Measurements from ENCODE around the gene C4BPB.

The C4BPB gene

DNA sequence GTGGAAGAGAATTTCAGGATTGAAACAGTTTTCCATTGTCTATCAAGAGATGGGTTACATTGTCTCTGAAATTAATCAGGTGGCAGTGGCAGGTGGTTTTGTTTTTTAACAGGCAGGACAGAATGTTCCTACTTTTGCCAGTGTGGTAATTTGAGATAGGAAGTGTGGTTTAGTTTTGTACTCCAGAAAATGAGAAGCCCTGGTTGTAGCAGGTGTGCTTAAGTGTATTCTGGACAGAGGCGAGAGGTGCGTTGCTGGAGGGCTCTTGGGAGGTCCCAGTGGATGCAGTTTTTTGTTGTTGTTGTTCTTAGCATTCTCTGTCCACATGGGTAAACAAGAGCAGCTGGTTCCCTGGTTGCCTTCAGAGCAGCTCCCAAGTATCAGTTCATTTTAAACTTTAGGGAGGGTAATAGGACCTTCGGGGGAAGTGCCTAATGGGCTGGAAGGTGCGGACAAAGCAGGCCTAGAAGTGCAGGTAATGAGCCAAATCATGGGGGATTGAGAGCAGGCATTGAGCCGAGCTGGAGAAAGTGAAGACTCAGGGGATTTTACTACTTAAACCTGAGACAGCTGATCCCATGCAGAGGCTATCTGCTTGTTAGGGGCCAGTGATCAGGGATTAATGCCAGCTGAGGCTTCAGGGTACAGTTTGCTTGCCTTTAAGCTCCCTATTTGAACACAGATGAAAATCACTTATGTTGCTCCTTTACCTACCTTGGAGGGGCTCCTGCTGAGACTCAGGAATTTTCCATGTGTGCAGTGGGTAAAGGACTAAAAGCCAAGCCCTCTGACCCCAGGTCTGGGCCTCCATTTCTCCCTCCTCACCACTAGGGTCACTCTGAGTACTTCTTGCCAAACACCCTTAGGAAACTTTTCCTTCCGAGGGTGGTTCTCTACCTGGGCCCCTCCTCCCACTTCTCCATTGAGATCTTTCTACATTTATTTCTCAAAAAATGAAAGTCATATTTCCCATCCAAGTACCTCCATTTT is 29.5 kb upstream of the C4BPB start:
- Histone ChIP-seq H3K27me3 (replicated peaks; ENCODE audit: control insufficient read depth, insufficient read depth, low read length, poor library complexity, severe bottlenecking) (no peaks in the 10 kb centered on the region), H3K36me3 (ENCODE audit: control insufficient read depth, insufficient read depth, low read length) (no peaks in the 10 kb centered on the region), H3K4me3 (ENCODE audit: insufficient read depth, low read depth, low read length, poor library complexity, severe bottlenecking) (no peak overlapping the region), H3K4me1 (ENCODE audit: control insufficient read depth, insufficient read depth, low read length, poor library complexity, severe bottlenecking) (no peaks in the 10 kb centered on the region), H3K9me3 (ENCODE audit: control insufficient read depth, low read length) (no peaks in the 10 kb centered on the region), H3K27ac (ENCODE audit: insufficient read depth, low read length, poor library complexity, severe bottlenecking) (no peak overlapping the region)
- no peak for DNase-seq

DNA sequence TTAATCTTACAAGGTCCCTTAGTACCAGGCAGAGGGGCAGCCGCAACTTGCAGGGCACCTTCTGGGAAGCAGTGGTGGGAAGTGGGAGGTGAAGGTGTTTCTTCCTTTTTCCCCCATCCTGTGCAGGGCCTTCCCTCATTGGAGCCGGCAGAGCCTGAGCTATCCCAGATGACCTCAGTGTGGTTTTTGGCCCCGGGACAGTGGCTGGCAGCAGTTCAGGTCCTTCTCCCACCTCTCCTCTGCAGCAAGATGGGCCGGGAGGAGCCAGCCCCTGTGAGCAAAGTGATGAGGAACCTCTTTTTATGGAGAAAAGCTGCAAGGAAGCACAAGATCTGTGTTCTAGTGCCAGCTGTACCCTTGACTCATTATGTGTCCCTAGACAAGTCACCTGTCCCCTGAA is 28.8 kb upstream of the C4BPB start:
- Histone ChIP-seq H3K27me3 (replicated peaks; ENCODE audit: control insufficient read depth, insufficient read depth, low read length, poor library complexity, severe bottlenecking) (no peaks in the 10 kb centered on the region), H3K27ac (ENCODE audit: insufficient read depth, low read length, poor library complexity, severe bottlenecking) (no peak overlapping the region), H3K4me3 (ENCODE audit: insufficient read depth, low read depth, low read length, poor library complexity, severe bottlenecking) (no peak overlapping the region), H3K4me1 (ENCODE audit: control insufficient read depth, insufficient read depth, low read length, poor library complexity, severe bottlenecking) (no peaks in the 10 kb centered on the region), H3K36me3 (ENCODE audit: control insufficient read depth, insufficient read depth, low read length) (no peaks in the 10 kb centered on the region), H3K9me3 (ENCODE audit: control insufficient read depth, low read length) (no peaks in the 10 kb centered on the region)
- no peak for DNase-seq

DNA sequence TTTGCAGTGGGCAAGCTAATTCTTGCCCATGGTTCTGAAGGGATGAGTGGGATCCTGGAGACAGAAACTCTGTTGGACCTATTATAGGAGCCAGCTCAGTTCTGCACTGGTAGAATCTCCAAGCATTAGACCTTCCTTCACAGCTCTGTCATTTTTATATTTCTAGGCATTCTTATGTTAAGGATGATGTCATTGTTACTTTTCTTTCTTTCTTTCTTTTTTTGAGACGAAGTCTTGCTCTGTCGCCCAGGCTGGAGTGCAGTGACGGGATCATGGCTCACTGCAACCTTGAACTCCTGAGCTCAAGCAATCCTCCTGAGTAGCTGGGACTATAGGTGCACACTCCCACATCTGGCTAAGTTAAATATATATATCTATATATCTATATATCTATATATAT is 28.1 kb upstream of the C4BPB start:
- Histone ChIP-seq H3K27me3 (replicated peaks; ENCODE audit: control insufficient read depth, insufficient read depth, low read length, poor library complexity, severe bottlenecking) (no peaks in the 10 kb centered on the region), H3K4me3 (ENCODE audit: insufficient read depth, low read depth, low read length, poor library complexity, severe bottlenecking) (no peak overlapping the region), H3K4me1 (ENCODE audit: control insufficient read depth, insufficient read depth, low read length, poor library complexity, severe bottlenecking) (no peaks in the 10 kb centered on the region), H3K9me3 (ENCODE audit: control insufficient read depth, low read length) (no peaks in the 10 kb centered on the region), H3K36me3 (ENCODE audit: control insufficient read depth, insufficient read depth, low read length) (no peaks in the 10 kb centered on the region), H3K27ac (ENCODE audit: insufficient read depth, low read length, poor library complexity, severe bottlenecking) (no peak overlapping the region)
- no peak for DNase-seq

DNA sequence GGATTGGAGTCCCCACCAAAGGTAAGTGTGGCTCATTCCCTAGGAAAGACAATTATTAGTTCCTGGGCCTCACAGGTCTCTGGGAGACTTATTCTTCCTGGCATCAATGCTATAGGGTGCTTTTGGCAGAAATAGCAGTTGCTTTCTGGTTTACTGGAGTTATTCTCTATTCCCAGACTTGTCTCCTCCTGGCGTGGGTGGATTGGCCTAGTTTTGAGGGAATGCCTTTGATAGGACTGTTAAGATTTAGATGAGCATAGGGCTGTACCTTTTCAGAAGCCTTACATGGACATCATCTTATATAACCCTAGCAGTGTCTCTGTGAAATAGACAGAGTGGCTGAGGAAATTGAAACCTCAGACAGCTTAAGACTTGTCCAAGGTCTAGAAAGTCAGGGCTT is 26.6 kb upstream of the C4BPB start:
- Histone ChIP-seq H3K27ac (ENCODE audit: insufficient read depth, low read length, poor library complexity, severe bottlenecking) (no peak overlapping the region), H3K4me3 (ENCODE audit: insufficient read depth, low read depth, low read length, poor library complexity, severe bottlenecking) (no peak overlapping the region), H3K27me3 (replicated peaks; ENCODE audit: control insufficient read depth, insufficient read depth, low read length, poor library complexity, severe bottlenecking) (no peaks in the 10 kb centered on the region), H3K36me3 (ENCODE audit: control insufficient read depth, insufficient read depth, low read length) (no peaks in the 10 kb centered on the region), H3K9me3 (ENCODE audit: control insufficient read depth, low read length) (no peaks in the 10 kb centered on the region), H3K4me1 (ENCODE audit: control insufficient read depth, insufficient read depth, low read length, poor library complexity, severe bottlenecking) (no peaks in the 10 kb centered on the region)
- DNase-seq, result no peak

DNA sequence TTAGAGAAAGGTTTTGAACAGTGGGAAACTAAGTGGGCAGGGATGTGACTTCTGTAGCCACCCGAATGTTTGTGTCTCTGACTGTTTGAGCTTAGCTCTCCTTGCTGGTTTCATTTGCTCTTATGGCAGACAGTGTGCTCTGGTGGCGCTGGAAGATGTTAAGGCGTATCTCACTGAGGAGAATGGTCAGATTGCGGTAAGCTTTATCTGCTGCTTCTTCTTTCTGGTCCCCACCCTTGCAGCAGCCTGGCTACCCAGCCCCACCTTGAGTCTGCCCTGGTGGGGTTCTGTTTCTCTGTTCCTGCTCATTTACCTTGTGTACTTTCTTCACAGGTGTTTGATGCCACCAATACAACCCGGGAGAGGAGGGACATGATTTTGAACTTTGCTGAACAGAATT is 25.6 kb upstream of the C4BPB start:
- Histone ChIP-seq H3K4me1 (ENCODE audit: control insufficient read depth, insufficient read depth, low read length, poor library complexity, severe bottlenecking) (no peaks in the 10 kb centered on the region), H3K4me3 (ENCODE audit: insufficient read depth, low read depth, low read length, poor library complexity, severe bottlenecking) (no peak overlapping the region), H3K27me3 (replicated peaks; ENCODE audit: control insufficient read depth, insufficient read depth, low read length, poor library complexity, severe bottlenecking) (no peaks in the 10 kb centered on the region), H3K36me3 (ENCODE audit: control insufficient read depth, insufficient read depth, low read length) (no peaks in the 10 kb centered on the region), H3K27ac (ENCODE audit: insufficient read depth, low read length, poor library complexity, severe bottlenecking) (no peak overlapping the region), H3K9me3 (ENCODE audit: control insufficient read depth, low read length) (no peaks in the 10 kb centered on the region)
- no peak for DNase-seq

DNA sequence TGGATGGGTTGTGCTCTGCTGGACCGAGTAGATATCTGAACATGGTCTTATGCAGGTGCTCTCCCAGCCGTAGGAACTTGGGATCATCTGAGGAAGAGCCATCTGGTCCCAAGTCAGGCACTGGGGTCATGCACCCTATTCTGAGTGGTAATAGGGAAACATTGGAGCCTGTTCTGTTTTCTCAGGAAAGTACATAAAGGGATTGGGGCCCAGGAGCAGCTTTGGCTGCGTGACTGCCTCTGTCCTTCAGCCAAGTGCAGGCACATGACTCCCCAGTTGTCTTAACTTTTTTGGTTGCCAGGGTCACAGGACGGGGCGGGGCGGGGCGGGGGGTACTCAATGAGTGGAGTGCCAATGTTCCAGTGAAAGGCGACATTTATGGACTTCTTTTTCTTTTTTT is 24.1 kb upstream of the C4BPB start:
- H3K9me3 ChIP-seq (ENCODE audit: control insufficient read depth, low read length), result no peaks in the 10 kb centered on the region
- H3K27me3 ChIP-seq (replicated peaks; ENCODE audit: control insufficient read depth, insufficient read depth, low read length, poor library complexity, severe bottlenecking), result no peaks in the 10 kb centered on the region
- no peaks in the 10 kb centered on the region for H3K4me1 ChIP-seq (ENCODE audit: control insufficient read depth, insufficient read depth, low read length, poor library complexity, severe bottlenecking)
- no peak overlapping the region for H3K27ac ChIP-seq (ENCODE audit: insufficient read depth, low read length, poor library complexity, severe bottlenecking)
- H3K4me3 ChIP-seq (ENCODE audit: insufficient read depth, low read depth, low read length, poor library complexity, severe bottlenecking), result no peak overlapping the region
- no peak for DNase-seq
- no peaks in the 10 kb centered on the region for H3K36me3 ChIP-seq (ENCODE audit: control insufficient read depth, insufficient read depth, low read length)

DNA sequence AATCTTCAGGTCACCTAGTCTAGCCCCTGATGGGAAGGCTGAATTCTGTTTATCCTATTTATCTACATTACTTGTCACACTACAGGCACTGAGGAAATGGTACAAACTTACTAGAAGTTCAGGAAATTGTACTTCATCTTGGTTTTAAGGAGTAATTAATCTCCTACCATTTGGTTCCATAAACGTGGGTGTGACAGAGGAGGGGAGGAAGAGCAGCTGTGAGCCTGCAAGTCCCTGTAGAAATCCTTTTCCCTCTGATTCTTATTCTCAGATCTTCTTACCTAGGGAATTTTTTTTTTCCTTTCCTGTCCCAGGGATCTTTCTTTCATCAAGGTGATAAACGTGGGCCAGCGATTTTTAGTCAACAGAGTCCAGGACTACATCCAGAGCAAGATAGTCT is 21.5 kb upstream of the C4BPB start:
- no peak overlapping the region for H3K27ac ChIP-seq (ENCODE audit: insufficient read depth, low read length, poor library complexity, severe bottlenecking)
- no peaks in the 10 kb centered on the region for H3K9me3 ChIP-seq (ENCODE audit: control insufficient read depth, low read length)
- peaks cover 4% of the 10 kb centered on the region for H3K4me1 ChIP-seq (ENCODE audit: control insufficient read depth, insufficient read depth, low read length, poor library complexity, severe bottlenecking)
- no peaks in the 10 kb centered on the region for H3K27me3 ChIP-seq (replicated peaks; ENCODE audit: control insufficient read depth, insufficient read depth, low read length, poor library complexity, severe bottlenecking)
- no peak for DNase-seq
- no peak overlapping the region for H3K4me3 ChIP-seq (ENCODE audit: insufficient read depth, low read depth, low read length, poor library complexity, severe bottlenecking)
- no peaks in the 10 kb centered on the region for H3K36me3 ChIP-seq (ENCODE audit: control insufficient read depth, insufficient read depth, low read length)

DNA sequence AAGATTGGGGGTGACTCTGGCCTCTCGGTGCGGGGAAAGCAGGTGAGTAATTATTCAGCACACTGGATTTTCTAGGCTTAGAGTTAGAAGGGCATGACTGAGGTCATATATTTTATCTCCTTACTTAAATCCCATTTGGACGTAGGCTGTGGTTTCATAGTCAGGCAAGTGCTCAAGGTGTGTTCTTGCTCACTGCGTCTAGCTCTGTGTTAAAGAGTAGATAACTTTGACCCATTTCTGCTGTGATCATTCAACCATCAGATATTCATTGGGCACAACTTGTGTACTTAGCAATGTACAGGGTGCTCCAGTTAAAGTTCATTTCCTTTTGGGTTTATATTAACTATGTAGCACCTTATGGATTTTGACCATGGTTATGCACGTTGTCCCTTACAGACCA is 21.0 kb upstream of the C4BPB start:
- Histone ChIP-seq H3K27ac (ENCODE audit: insufficient read depth, low read length, poor library complexity, severe bottlenecking) (no peak overlapping the region), H3K4me3 (ENCODE audit: insufficient read depth, low read depth, low read length, poor library complexity, severe bottlenecking) (no peak overlapping the region), H3K36me3 (ENCODE audit: control insufficient read depth, insufficient read depth, low read length) (no peaks in the 10 kb centered on the region), H3K9me3 (ENCODE audit: control insufficient read depth, low read length) (no peaks in the 10 kb centered on the region), H3K27me3 (replicated peaks; ENCODE audit: control insufficient read depth, insufficient read depth, low read length, poor library complexity, severe bottlenecking) (no peaks in the 10 kb centered on the region), H3K4me1 (ENCODE audit: control insufficient read depth, insufficient read depth, low read length, poor library complexity, severe bottlenecking) (peaks cover 4% of the 10 kb centered on the region)
- no peak for DNase-seq

DNA sequence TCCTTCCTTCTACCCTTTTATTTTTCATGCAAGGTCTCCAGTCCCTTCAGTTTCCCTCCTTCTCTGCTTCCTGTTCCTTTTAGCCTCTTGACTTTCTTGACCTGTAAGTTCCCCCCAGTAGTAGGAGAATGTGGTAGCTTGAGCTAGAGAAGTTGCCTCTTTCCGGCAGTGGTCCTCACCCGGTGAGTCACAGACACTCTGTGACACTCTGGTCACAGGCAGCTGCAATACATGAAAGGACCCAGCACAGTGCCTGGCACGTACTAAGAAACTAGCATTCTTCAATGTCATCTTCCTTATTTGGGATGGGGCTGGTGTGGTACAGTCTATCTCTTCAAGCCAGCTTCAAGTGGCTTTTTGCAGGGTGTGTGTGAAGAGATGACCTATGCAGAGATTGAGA is 19.6 kb upstream of the C4BPB start:
- Histone ChIP-seq H3K27me3 (replicated peaks; ENCODE audit: control insufficient read depth, insufficient read depth, low read length, poor library complexity, severe bottlenecking) (no peaks in the 10 kb centered on the region), H3K27ac (ENCODE audit: insufficient read depth, low read length, poor library complexity, severe bottlenecking) (no peak overlapping the region), H3K36me3 (ENCODE audit: control insufficient read depth, insufficient read depth, low read length) (no peaks in the 10 kb centered on the region), H3K4me1 (ENCODE audit: control insufficient read depth, insufficient read depth, low read length, poor library complexity, severe bottlenecking) (peaks cover 4% of the 10 kb centered on the region), H3K9me3 (ENCODE audit: control insufficient read depth, low read length) (no peaks in the 10 kb centered on the region), H3K4me3 (ENCODE audit: insufficient read depth, low read depth, low read length, poor library complexity, severe bottlenecking) (no peak overlapping the region)
- DNase-seq, result no peak

DNA sequence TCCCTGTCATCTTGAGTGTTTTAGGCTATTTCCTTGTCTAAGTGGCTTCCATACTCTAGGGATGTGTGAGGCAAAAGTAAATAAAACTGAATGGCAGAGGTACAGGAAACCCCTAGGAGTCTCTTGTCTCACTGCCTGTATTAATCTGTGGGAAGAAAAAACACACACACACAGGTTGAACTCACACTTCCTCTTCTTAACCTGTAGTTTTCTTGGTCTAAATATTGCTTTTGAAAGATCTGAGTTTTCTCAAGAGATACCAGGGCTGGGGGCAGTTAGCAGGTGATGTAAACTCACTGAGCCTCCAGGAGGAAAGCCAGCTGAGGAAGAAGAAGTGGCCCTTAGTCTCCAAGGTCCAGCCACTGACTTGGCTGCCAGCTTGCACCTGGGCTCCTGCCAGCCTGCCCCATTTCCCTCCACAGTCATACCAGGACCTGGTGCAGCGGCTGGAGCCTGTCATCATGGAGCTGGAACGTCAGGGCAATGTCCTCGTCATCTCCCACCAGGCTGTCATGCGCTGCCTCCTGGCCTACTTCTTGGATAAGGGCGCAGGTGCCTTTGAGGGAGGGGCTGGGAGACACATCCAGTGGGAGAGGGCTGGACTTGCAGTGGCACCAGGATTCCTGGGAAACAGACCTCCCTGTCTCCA is 18.7 kb upstream of the C4BPB start:
- no peak for DNase-seq
- H3K27ac ChIP-seq (ENCODE audit: insufficient read depth, low read length, poor library complexity, severe bottlenecking), result no peak overlapping the region
- no peaks in the 10 kb centered on the region for H3K9me3 ChIP-seq (ENCODE audit: control insufficient read depth, low read length)
- no peaks in the 10 kb centered on the region for H3K27me3 ChIP-seq (replicated peaks; ENCODE audit: control insufficient read depth, insufficient read depth, low read length, poor library complexity, severe bottlenecking)
- no peaks in the 10 kb centered on the region for H3K36me3 ChIP-seq (ENCODE audit: control insufficient read depth, insufficient read depth, low read length)
- no peak overlapping the region for H3K4me3 ChIP-seq (ENCODE audit: insufficient read depth, low read depth, low read length, poor library complexity, severe bottlenecking)
- peaks cover 4% of the 10 kb centered on the region for H3K4me1 ChIP-seq (ENCODE audit: control insufficient read depth, insufficient read depth, low read length, poor library complexity, severe bottlenecking)
